ENCODE measurements around the gene ATP6V1G1. TPM values are rescaled to one million over a fixed set of nuclear protein-coding genes. Genes with fewer than 3 reads are reported as not detected.
A peak's percentile ranks its signal among the peaks of the same experiment; 100 is the strongest.

Gene ATP6V1G1, protein sequence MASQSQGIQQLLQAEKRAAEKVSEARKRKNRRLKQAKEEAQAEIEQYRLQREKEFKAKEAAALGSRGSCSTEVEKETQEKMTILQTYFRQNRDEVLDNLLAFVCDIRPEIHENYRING
- polyA plus RNA-seq = 100 to 1,000 TPM; 127 to 145 TPM

DNA sequence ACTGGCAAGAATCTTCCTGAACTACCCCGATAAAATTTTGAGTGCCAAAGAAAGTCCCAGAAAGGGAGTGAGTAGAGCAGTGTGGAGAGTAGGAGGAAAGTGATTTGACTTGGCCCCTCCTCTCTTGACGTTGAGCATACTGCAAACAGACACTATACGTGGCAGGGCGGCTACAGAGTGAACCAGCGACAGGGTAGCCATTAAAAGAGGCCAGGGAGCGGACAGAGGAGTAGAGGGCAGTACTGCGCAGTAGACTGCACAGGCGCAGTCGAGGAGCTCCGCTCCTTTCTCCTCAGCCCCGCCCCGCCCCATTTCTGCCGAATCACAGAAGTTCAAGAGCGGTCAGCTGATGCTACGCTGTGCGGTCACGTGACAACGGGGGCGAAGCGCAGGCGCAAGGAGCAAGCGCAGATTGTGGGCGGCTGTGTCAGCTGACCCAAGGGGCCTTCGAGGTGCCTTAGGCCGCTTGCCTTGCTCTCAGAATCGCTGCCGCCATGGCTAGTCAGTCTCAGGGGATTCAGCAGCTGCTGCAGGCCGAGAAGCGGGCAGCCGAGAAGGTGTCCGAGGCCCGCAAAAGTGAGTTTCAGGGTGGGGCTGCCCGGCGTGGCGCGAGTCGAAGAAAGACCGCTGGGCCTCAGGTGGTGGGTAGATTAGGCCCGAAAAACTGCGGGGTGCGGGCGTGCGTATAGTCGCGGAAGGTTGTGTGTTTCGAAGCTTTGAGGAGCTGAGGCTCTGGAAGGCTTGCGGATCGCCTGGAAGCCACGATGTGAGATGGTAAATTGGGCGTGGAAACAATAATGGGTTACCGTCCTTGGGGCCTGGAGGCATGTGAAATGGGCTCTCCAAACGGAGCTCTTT, at the start of gene ATP6V1G1:
Gene ATP6V1G1 (plus strand): TSS at position 425 of the 858 bp plus-strand sequence. CDS start 70 bp downstream, at position 495.
- Histone ChIP-seq H3K27ac (ENCODE audit: low read depth in 2 of 2, low read length in 1 of 2) (peak within 1 kb of the TSS; percentile 90 to 92), H3K4me3 (ENCODE audit: low read depth in 1 of 2, low read length in 2 of 2) (peak within 1 kb of the TSS; percentile 90 to 92), H3K27me3 (ENCODE audit: control insufficient read depth in 1 of 2, insufficient read depth in 2 of 2, low read length in 2 of 2) (no peaks in the 10 kb centered on the region), H3K9me3 (ENCODE audit: control insufficient read depth in 2 of 2, insufficient read depth in 1 of 2, low read depth in 1 of 2, low read length in 1 of 2) (no peaks in the 10 kb centered on the region), H3K36me3 (ENCODE audit: control insufficient read depth in 2 of 2, insufficient read depth in 2 of 2, low read length in 1 of 2) (no peaks in the 10 kb centered on the region), H3K4me1 (ENCODE audit: control insufficient read depth in 2 of 2, insufficient read depth in 2 of 2, low read length in 1 of 2) (peaks cover 1 to 3% of the 10 kb centered on the region in 2 donors)
- 1% methylated on average over 52 of the region's 52 CpGs for WGBS, 2 donors

DNA sequence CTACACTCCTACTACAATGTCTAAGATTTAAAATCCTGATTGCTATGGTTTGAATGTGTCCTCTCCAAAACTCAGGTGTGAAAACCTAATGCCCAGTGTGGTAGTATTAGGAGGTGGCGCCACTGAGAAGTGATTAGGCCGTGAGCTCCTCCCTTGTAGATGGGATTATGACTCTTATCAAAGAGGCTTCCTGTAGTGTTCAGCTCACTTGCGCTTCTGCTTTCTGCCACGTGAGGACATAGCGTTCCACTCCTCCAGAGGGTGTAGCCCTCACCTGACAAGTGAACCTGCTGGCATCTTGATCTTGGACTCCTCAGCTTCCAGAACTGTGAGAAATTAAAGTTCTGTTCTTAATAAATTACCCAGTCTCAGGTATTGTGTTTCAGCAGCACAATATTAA, 49.3 kb upstream of the ATP6V1G1 start:
- Histone ChIP-seq H3K36me3 (ENCODE audit: control insufficient read depth in 2 of 2, insufficient read depth in 2 of 2, low read length in 1 of 2) (no peaks in the 10 kb centered on the region), H3K4me1 (ENCODE audit: control insufficient read depth in 2 of 2, insufficient read depth in 2 of 2, low read length in 1 of 2) (no peaks in the 10 kb centered on the region)
- WGBS, 2 donors = 38 to 39% methylated on average over 5 of the region's 5 CpGs

DNA sequence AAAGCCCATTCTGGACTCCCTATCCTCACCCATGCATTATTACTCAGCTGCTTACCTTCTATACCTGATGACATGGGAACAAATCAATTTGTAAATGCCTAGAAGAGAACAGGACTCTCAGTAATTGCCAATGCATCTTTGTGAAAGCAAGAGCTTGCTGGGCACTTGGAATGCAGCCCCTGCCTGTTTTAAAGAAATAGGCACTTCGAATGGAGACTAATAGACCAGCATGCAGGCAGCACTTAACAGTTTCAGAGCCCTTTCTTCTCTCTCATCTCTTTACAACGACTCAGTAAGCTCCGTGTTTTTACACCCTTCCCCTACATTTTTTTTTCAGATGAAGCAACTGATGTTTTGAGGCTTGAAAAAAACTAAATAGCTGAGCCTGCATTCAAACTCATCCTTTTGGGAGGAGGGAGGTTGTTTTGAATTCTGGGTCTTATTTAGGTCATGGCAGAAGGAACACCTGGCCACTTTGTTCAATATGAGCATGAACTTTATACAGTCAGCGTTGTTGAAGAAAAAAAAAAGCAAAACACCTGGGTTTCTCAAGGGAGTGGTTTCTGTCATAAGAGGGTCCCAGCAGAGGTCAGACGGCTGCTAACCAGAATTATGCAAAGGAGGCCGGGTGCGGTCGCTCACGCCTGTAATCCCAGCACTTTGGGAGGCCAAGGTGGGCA, 47.7 kb upstream of the ATP6V1G1 start:
- Histone ChIP-seq H3K9me3 (ENCODE audit: control insufficient read depth in 2 of 2, insufficient read depth in 1 of 2, low read depth in 1 of 2, low read length in 1 of 2) (no peaks in the 10 kb centered on the region), H3K27ac (ENCODE audit: low read depth in 2 of 2, low read length in 1 of 2) (no peak overlapping the region), H3K27me3 (ENCODE audit: control insufficient read depth in 1 of 2, insufficient read depth in 2 of 2, low read length in 2 of 2) (no peaks in the 10 kb centered on the region), H3K4me1 (ENCODE audit: control insufficient read depth in 2 of 2, insufficient read depth in 2 of 2, low read length in 1 of 2) (no peaks in the 10 kb centered on the region), H3K36me3 (ENCODE audit: control insufficient read depth in 2 of 2, insufficient read depth in 2 of 2, low read length in 1 of 2) (no peaks in the 10 kb centered on the region), H3K4me3 (ENCODE audit: low read depth in 1 of 2, low read length in 2 of 2) (no peak overlapping the region)
- WGBS, 2 donors = 65 to 74% methylated on average over 9 of the region's 9 CpGs

More for the DNA sequence above, 49.3 kb upstream of the ATP6V1G1 start:
- Histone ChIP-seq H3K4me3 (ENCODE audit: low read depth in 1 of 2, low read length in 2 of 2) (no peak overlapping the region), H3K27me3 (ENCODE audit: control insufficient read depth in 1 of 2, insufficient read depth in 2 of 2, low read length in 2 of 2) (no peaks in the 10 kb centered on the region), H3K27ac (ENCODE audit: low read depth in 2 of 2, low read length in 1 of 2) (no peak overlapping the region), H3K9me3 (ENCODE audit: control insufficient read depth in 2 of 2, insufficient read depth in 1 of 2, low read depth in 1 of 2, low read length in 1 of 2) (no peaks in the 10 kb centered on the region)

DNA sequence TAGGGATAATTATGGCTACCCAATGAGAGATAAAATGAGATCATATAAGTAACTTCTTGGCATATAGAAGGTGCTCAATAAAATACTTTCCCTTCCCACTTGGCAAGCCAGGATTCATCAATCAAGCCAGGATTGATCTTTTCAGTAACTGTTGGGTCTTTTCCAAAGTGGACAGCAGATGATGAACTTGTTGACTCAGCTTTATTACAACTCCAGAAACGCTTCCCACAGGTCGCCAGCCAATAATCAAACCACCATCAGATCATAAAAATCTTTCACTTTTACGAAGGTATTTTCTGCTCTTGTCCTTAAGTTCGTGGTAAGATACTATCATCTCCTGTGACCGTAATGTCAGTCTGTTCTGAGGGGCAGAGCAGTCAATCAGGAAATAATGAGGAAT, 42.5 kb upstream of the ATP6V1G1 start:
- H3K27me3 ChIP-seq (ENCODE audit: control insufficient read depth in 1 of 2, insufficient read depth in 2 of 2, low read length in 2 of 2) = no peaks in the 10 kb centered on the region
- no peak overlapping the region for H3K4me3 ChIP-seq (ENCODE audit: low read depth in 1 of 2, low read length in 2 of 2)
- no peaks in the 10 kb centered on the region for H3K36me3 ChIP-seq (ENCODE audit: control insufficient read depth in 2 of 2, insufficient read depth in 2 of 2, low read length in 1 of 2)
- WGBS, 2 donors = 60 to 75% methylated on average over 5 of the region's 5 CpGs
- H3K4me1 ChIP-seq (ENCODE audit: control insufficient read depth in 2 of 2, insufficient read depth in 2 of 2, low read length in 1 of 2) = no peaks in the 10 kb centered on the region
- no peaks in the 10 kb centered on the region for H3K9me3 ChIP-seq (ENCODE audit: control insufficient read depth in 2 of 2, insufficient read depth in 1 of 2, low read depth in 1 of 2, low read length in 1 of 2)
- no peak overlapping the region for H3K27ac ChIP-seq (ENCODE audit: low read depth in 2 of 2, low read length in 1 of 2)

DNA sequence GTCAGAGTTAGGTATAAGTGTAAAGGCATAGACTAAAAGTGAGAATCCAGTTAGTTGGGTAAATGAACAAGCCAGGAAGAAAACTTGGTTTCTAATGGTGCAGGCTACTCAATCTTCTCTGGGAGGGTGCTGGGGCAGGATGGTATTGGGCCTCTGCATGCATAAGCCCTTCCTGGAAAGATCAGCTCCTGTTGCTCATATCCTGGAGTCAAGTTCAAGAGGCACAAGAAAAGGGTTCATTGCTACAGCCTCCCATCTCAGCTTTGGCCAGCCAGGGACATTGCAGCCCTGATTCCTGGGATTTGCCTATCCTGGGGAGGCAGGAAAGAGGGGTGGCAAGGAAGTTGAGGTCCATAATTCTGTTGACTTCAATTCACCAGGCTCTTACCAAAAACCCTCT, 40.7 kb upstream of the ATP6V1G1 start:
- Histone ChIP-seq H3K4me1 (ENCODE audit: control insufficient read depth in 2 of 2, insufficient read depth in 2 of 2, low read length in 1 of 2) (no peaks in the 10 kb centered on the region), H3K9me3 (ENCODE audit: control insufficient read depth in 2 of 2, insufficient read depth in 1 of 2, low read depth in 1 of 2, low read length in 1 of 2) (no peaks in the 10 kb centered on the region), H3K27ac (ENCODE audit: low read depth in 2 of 2, low read length in 1 of 2) (no peak overlapping the region), H3K4me3 (ENCODE audit: low read depth in 1 of 2, low read length in 2 of 2) (no peak overlapping the region), H3K36me3 (ENCODE audit: control insufficient read depth in 2 of 2, insufficient read depth in 2 of 2, low read length in 1 of 2) (no peaks in the 10 kb centered on the region), H3K27me3 (ENCODE audit: control insufficient read depth in 1 of 2, insufficient read depth in 2 of 2, low read length in 2 of 2) (no peaks in the 10 kb centered on the region)

DNA sequence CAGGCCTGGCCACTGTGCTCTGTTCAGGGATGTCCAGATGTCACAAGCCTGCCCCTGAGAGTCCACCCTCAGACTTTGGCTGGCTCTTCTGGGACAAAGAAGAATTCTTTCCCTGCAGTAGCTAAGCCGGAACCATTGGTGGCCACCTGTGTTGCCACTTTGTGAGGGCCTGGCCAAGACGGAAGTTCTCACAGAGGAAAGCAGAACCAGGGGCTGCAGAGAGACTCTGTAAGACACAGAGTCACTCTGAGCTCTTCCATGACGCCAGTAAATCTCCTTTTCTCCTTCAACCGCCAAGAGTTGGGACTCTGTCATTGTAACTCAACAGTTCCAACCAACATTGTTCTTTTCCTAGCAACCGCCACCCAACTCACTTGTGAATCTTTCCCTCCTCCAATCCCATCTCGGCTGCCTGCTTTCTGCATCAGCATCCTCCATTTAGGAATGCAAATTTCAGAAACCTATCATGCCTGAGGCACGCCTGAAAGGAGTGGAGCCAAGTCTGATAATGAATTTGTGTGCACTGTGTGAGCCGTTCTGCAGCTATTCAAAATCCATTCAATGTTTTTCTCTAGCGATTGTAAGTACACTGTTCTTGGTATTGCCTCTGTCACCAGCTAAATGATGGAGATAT, 37.8 kb upstream of the ATP6V1G1 start:
- WGBS, 2 donors = 59 to 69% methylated on average over 9 of the region's 9 CpGs
- Histone ChIP-seq H3K4me1 (ENCODE audit: control insufficient read depth in 2 of 2, insufficient read depth in 2 of 2, low read length in 1 of 2) (no peaks in the 10 kb centered on the region), H3K4me3 (ENCODE audit: low read depth in 1 of 2, low read length in 2 of 2) (no peak overlapping the region)

DNA sequence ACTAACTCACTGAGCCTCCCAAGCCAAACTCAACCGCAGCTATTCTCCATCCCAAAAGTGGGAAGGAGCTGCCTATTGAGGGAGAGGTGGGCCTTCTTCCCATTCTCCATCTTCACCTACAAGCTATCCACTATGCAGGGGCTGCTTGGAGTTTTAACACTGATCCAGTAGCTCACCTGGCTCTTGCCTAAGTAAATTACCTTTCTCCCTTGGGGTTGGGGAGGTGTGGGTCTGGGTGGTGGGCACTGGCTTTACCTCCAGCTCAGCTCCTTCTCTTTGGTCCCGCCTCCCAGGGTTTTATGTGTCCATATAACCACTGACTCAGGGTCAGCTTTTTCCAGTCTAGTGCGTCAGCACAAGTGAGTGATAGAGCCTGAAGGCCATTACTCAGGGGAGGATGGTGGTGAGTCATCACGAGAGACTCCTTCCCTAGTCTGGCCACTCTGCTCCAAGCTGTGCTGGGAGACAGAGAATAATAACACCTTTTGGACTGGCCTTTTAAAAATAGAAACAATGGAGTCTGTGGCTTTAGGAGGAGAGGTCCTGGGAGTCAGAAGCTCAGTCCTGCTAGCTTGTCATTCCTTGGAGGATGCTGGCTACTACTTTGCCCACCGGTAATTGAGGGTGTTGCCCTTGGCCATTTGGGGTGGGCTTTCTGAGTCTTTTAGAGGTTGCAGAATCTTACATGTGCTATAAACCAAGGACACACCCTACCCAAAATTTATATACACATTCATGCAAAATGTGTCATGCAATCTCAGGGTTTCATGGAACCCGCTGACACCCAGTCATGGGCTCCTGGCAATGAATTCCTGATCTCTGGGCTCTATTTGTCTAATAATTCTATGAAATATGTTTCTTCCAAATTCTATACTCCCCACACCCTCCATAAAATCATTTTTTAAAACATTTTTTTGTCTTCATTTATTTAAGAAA, 35.6 kb upstream of the ATP6V1G1 start:
- Histone ChIP-seq H3K4me3 (ENCODE audit: low read depth in 1 of 2, low read length in 2 of 2) (no peak overlapping the region), H3K9me3 (ENCODE audit: control insufficient read depth in 2 of 2, insufficient read depth in 1 of 2, low read depth in 1 of 2, low read length in 1 of 2) (no peaks in the 10 kb centered on the region), H3K27me3 (ENCODE audit: control insufficient read depth in 1 of 2, insufficient read depth in 2 of 2, low read length in 2 of 2) (no peaks in the 10 kb centered on the region), H3K4me1 (ENCODE audit: control insufficient read depth in 2 of 2, insufficient read depth in 2 of 2, low read length in 1 of 2) (no peaks in the 10 kb centered on the region), H3K27ac (ENCODE audit: low read depth in 2 of 2, low read length in 1 of 2) (no peak overlapping the region), H3K36me3 (ENCODE audit: control insufficient read depth in 2 of 2, insufficient read depth in 2 of 2, low read length in 1 of 2) (no peaks in the 10 kb centered on the region)
- 57 to 61% methylated on average over 6 of the region's 6 CpGs for WGBS, 2 donors

More for the DNA sequence above, 37.8 kb upstream of the ATP6V1G1 start:
- Histone ChIP-seq H3K27ac (ENCODE audit: low read depth in 2 of 2, low read length in 1 of 2) (no peak overlapping the region), H3K27me3 (ENCODE audit: control insufficient read depth in 1 of 2, insufficient read depth in 2 of 2, low read length in 2 of 2) (no peaks in the 10 kb centered on the region), H3K9me3 (ENCODE audit: control insufficient read depth in 2 of 2, insufficient read depth in 1 of 2, low read depth in 1 of 2, low read length in 1 of 2) (no peaks in the 10 kb centered on the region), H3K36me3 (ENCODE audit: control insufficient read depth in 2 of 2, insufficient read depth in 2 of 2, low read length in 1 of 2) (no peaks in the 10 kb centered on the region)

DNA sequence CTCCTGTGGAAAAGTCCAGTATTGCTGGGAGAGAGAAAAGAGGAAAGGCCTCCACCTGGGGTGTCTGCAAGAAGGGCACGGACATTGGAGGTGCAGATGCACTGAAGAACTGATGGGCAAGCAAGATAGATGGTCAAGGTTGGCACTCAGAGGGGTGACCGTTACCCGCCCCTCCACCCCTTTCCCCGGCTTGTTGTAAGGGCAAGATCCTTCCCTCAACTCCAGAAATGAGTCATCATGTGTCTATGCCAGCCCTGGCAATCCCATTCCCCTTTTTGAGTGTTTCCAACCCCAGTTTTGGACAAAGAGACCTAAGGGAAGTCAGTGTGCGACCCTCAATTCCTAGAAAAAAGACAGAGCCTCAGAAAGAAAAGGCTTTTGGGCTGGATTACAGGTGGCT, 34.9 kb upstream of the ATP6V1G1 start:
- WGBS, 2 donors = 81 to 90% methylated on average over 5 of the region's 5 CpGs
- H3K4me1 ChIP-seq (ENCODE audit: control insufficient read depth in 2 of 2, insufficient read depth in 2 of 2, low read length in 1 of 2) = no peaks in the 10 kb centered on the region
- no peaks in the 10 kb centered on the region for H3K27me3 ChIP-seq (ENCODE audit: control insufficient read depth in 1 of 2, insufficient read depth in 2 of 2, low read length in 2 of 2)
- no peaks in the 10 kb centered on the region for H3K36me3 ChIP-seq (ENCODE audit: control insufficient read depth in 2 of 2, insufficient read depth in 2 of 2, low read length in 1 of 2)
- H3K4me3 ChIP-seq (ENCODE audit: low read depth in 1 of 2, low read length in 2 of 2) = no peak overlapping the region
- no peak overlapping the region for H3K27ac ChIP-seq (ENCODE audit: low read depth in 2 of 2, low read length in 1 of 2)
- no peaks in the 10 kb centered on the region for H3K9me3 ChIP-seq (ENCODE audit: control insufficient read depth in 2 of 2, insufficient read depth in 1 of 2, low read depth in 1 of 2, low read length in 1 of 2)

DNA sequence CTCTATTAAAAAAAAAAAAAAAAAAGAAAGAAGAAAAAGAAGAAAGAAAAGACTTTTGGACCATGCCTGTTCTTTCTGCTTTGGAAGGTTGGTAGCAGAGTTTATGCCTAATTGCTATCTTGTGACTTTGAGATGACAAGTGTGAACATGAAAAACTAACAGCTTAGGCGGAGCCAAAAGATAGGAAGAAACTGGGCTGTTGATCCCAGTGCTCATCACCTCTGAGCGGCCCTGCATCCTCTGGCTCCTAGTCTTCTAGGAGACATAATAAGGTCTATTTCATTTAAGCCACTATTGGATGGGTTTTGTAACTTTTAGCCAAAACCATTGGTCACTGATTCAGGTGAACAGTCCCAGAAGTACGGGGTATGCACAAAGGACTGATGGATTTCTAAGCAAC, 34.4 kb upstream of the ATP6V1G1 start:
- Histone ChIP-seq H3K27me3 (ENCODE audit: control insufficient read depth in 1 of 2, insufficient read depth in 2 of 2, low read length in 2 of 2) (no peaks in the 10 kb centered on the region), H3K9me3 (ENCODE audit: control insufficient read depth in 2 of 2, insufficient read depth in 1 of 2, low read depth in 1 of 2, low read length in 1 of 2) (no peaks in the 10 kb centered on the region), H3K27ac (ENCODE audit: low read depth in 2 of 2, low read length in 1 of 2) (no peak overlapping the region), H3K4me3 (ENCODE audit: low read depth in 1 of 2, low read length in 2 of 2) (no peak overlapping the region), H3K36me3 (ENCODE audit: control insufficient read depth in 2 of 2, insufficient read depth in 2 of 2, low read length in 1 of 2) (no peaks in the 10 kb centered on the region), H3K4me1 (ENCODE audit: control insufficient read depth in 2 of 2, insufficient read depth in 2 of 2, low read length in 1 of 2) (no peaks in the 10 kb centered on the region)
- 90 to 92% methylated on average over 3 of the region's 3 CpGs for WGBS, 2 donors

Measured in esophagus (tissue), 2 donors.